Breast epithelium (tissue), 3 donors: ENCODE measurements around the gene ZNF609.

Experiments
- POLR2A ChIP-seq: fragments of 450-650 bp; IDR thresholded peaks from one replicate; pipeline ENCODE4 v1.6.1; 2016; ENCODE audit warnings: antibody characterized with exemption, mild to moderate bottlenecking, moderate library complexity
- POLR2AphosphoS5 ChIP-seq, 3 donors: sonication (generic); formaldehyde crosslinking; IDR thresholded peaks; one replicate each; pipeline ENCODE4 v1.6.1; 2017; ENCODE audit warnings: antibody characterized with exemption in 3 of 3

DNA sequence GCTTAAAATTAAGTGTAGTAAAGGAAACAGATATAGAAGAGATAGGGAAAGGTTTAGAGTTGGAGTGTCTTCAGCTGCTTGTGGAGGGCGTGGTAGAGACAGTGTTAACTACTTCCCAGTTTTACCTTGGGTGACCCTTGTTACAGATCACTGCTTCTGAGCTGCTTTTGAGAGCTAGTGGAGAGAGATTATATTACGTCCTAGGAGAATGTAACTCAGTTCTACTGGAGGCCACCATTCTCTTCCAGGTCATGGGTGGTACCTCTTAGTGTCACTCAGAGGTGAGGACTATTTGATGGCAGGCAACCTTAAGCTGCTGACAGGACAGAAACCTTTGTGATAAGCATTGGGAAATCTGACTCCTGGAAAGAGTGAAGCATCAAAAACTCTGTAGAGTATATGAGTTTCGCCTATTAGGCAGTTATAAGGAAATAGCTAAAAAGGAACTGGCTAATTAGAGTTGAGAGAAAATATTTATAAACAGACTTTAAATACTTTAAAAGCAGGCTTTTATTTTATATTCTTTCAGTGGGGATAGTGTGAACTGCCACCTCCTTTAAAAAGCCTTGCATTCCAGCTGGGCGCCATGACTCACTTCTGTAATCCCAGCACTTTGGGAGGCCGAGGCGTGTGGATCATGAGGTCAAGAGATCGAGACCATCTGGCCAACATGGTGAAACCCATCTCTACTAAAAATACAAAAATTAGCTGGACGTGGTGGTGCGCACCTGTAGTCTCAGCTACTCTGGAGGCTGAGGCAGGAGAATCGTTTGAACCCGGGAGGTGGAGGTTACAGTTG lies 106.5 kb downstream of the ZNF609 start:
- TF ChIP-seq POLR2AphosphoS5 (IDR thresholded peaks at IDR 0.05) (no peak), POLR2A (no peak)
